ENCODE data around the gene KIAA1210.

Gene KIAA1210

GRCh38 chrX:119127650-119128049, at the start of gene KIAA1210:
Gene KIAA1210, minus strand, starts transcription at chrX:119127812. Its CDS starts 4,170 bp downstream, at chrX:119123642.
- TF ChIP-seq CEBPB (IDR thresholded peaks at IDR 0.05) = no peak
- TF ChIP-seq USF1 (IDR thresholded peaks at IDR 0.05) = no peak
- TF ChIP-seq ZBTB7A (IDR thresholded peaks at IDR 0.05; ENCODE audit: low read depth) = no peak
- TF ChIP-seq NFIC (IDR thresholded peaks at IDR 0.05) = no peak
- no peak for TF ChIP-seq RAD21 (IDR thresholded peaks at IDR 0.05; ENCODE audit: low read depth)
- no peak for TF ChIP-seq YY1 (IDR thresholded peaks at IDR 0.05; ENCODE audit: low read depth)
- TF ChIP-seq MAX (IDR thresholded peaks at IDR 0.05) = no peak
- no peak for TF ChIP-seq TCF12 (IDR thresholded peaks at IDR 0.05; ENCODE audit: low read depth)
- no peak for TF ChIP-seq CREB1 (IDR thresholded peaks at IDR 0.05; ENCODE audit: low read depth)

- no peak for TF ChIP-seq TAF1 (IDR thresholded peaks at IDR 0.05; ENCODE audit: low read depth)
- no peak for TF ChIP-seq NFIC (IDR thresholded peaks at IDR 0.05)
- no peak for TF ChIP-seq CEBPB (IDR thresholded peaks at IDR 0.05)
- TF ChIP-seq ZBTB7A (IDR thresholded peaks at IDR 0.05; ENCODE audit: low read depth) = no peak
- no peak for TF ChIP-seq CREB1 (IDR thresholded peaks at IDR 0.05; ENCODE audit: low read depth)
- TF ChIP-seq MAX (IDR thresholded peaks at IDR 0.05) = no peak
- no peak for TF ChIP-seq EGR1 (IDR thresholded peaks at IDR 0.05)
- no peak for TF ChIP-seq RAD21 (IDR thresholded peaks at IDR 0.05; ENCODE audit: low read depth)
- no peak for TF ChIP-seq YY1 (IDR thresholded peaks at IDR 0.05; ENCODE audit: low read depth)
- no peak for TF ChIP-seq TCF12 (IDR thresholded peaks at IDR 0.05; ENCODE audit: low read depth)
- no peak for TF ChIP-seq TEAD4 (IDR thresholded peaks at IDR 0.05)
- TF ChIP-seq FOXM1 (IDR thresholded peaks at IDR 0.05; ENCODE audit: borderline replicate concordance, low read depth) = no peak
- no peak for TF ChIP-seq USF1 (IDR thresholded peaks at IDR 0.05)
- TF ChIP-seq EP300 (IDR thresholded peaks at IDR 0.05; ENCODE audit: borderline replicate concordance) = no peak
- TF ChIP-seq REST (IDR thresholded peaks at IDR 0.05; ENCODE audit: low read depth) = no peak
These were observed 49.7 kb upstream of the KIAA1210 start for GRCh38 chrX:119177278-119177677.

GRCh38 chrX:119174900-119175299, 47.3 kb upstream of the KIAA1210 start:
- no peak for TF ChIP-seq MAX (IDR thresholded peaks at IDR 0.05)
- no peak for TF ChIP-seq REST (IDR thresholded peaks at IDR 0.05; ENCODE audit: low read depth)
- no peak for TF ChIP-seq EGR1 (IDR thresholded peaks at IDR 0.05)
- TF ChIP-seq CEBPB (IDR thresholded peaks at IDR 0.05) = no peak
- TF ChIP-seq NFIC (IDR thresholded peaks at IDR 0.05) = no peak
- no peak for TF ChIP-seq YY1 (IDR thresholded peaks at IDR 0.05; ENCODE audit: low read depth)
- no peak for TF ChIP-seq TAF1 (IDR thresholded peaks at IDR 0.05; ENCODE audit: low read depth)
- TF ChIP-seq TCF12 (IDR thresholded peaks at IDR 0.05; ENCODE audit: low read depth) = no peak
- TF ChIP-seq RAD21 (IDR thresholded peaks at IDR 0.05; ENCODE audit: low read depth) = no peak
- TF ChIP-seq TEAD4 (IDR thresholded peaks at IDR 0.05) = no peak
- no peak for TF ChIP-seq ZBTB7A (IDR thresholded peaks at IDR 0.05; ENCODE audit: low read depth)
- TF ChIP-seq FOXM1 (IDR thresholded peaks at IDR 0.05; ENCODE audit: borderline replicate concordance, low read depth) = no peak
- no peak for TF ChIP-seq EP300 (IDR thresholded peaks at IDR 0.05; ENCODE audit: borderline replicate concordance)
- TF ChIP-seq CREB1 (IDR thresholded peaks at IDR 0.05; ENCODE audit: low read depth) = no peak
- no peak for TF ChIP-seq USF1 (IDR thresholded peaks at IDR 0.05)

GRCh38 chrX:119168104-119168503, 40.5 kb upstream of the KIAA1210 start:
- no peak for TF ChIP-seq TAF1 (IDR thresholded peaks at IDR 0.05; ENCODE audit: low read depth)
- no peak for TF ChIP-seq MAX (IDR thresholded peaks at IDR 0.05)
- no peak for TF ChIP-seq YY1 (IDR thresholded peaks at IDR 0.05; ENCODE audit: low read depth)
- no peak for TF ChIP-seq REST (IDR thresholded peaks at IDR 0.05; ENCODE audit: low read depth)
- TF ChIP-seq FOXM1 (IDR thresholded peaks at IDR 0.05; ENCODE audit: borderline replicate concordance, low read depth) = no peak
